HG03342 (cell line): ENCODE results near the gene EVA1C.
"Not testable (repeated sequence)": the region's sequence is repeated elsewhere in the genome, so short reads cannot be mapped to it uniquely, and the experiment has no call there.

Source experiments
- ATAC-seq: cut with Tn5 transposase; IDR thresholded peaks from one replicate; pipeline ENCODE4 v1.9.1; 2021; ENCODE audit warnings: mild to moderate bottlenecking, moderate library complexity; ENCODE audit not compliant: unreplicated experiment

The EVA1C gene

DNA sequence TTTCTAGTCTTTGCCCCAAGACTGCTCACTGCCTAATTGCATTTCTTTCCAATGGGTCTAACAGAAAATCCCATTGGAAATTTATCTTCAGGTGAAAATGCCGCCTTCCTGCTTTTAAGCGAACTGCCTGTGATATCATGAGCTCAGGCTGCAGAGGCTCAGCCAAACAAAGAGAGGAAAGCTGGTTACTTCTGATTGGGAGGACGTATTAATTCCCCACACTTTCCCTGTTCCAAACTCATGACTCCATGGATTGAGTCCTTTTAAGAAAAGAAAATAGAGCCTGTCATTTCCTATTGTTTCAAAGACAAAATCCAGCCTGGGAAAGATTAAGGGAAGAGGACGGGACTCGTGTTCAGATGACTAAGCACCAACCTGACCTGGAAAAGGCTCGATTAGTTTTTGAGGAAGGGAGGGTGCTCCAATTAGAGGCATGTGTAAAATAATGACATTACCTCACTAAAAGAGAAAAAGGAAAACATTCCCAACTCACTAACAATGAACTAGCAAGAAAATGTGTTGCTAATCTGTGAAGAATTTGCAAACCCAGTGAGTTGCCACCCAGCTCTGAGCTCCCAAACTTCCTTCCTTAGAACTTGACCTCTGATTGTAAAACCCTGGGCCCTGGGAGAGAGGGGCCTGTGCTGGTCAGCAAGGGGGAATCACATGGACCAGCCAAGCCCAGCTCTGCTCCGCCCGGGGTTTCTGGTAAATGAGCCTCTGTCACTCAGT lies 111.6 kb downstream of the EVA1C start:
- ATAC-seq: no peak

GRCh38 chr21:32525282-32525681 lies 112.8 kb downstream of the EVA1C start:
- ATAC-seq: no peak

DNA sequence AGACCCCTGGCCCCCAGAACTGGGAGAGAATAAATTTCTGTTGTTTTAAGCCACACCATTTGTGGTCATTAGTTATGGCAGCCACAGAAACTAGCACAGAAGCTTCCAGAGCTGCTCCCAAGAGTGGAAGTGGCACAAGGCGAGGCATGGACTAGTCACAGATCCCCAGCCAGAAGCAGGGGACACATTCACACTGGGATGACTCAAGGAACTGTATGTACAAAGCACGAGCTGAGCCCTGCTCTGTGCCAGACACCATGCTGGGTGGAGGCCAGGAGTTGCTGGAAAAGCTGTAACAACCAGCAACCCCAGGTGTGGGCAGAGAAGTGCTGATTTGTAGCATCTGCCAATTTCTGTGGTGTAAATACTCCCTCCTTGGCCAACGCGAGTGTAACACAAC lies 117.2 kb downstream of the EVA1C start:
- no peak for ATAC-seq

GRCh38 chr21:32530809-32531208 lies 118.3 kb downstream of the EVA1C start:
- not testable (repeated sequence) for ATAC-seq

- not testable (repeated sequence) for ATAC-seq
Observed at GRCh38 chr21:32531561-32531960, 119.1 kb downstream of the EVA1C start.

- ATAC-seq: no peak
Observed at GRCh38 chr21:32532636-32533035, 120.1 kb downstream of the EVA1C start.

DNA sequence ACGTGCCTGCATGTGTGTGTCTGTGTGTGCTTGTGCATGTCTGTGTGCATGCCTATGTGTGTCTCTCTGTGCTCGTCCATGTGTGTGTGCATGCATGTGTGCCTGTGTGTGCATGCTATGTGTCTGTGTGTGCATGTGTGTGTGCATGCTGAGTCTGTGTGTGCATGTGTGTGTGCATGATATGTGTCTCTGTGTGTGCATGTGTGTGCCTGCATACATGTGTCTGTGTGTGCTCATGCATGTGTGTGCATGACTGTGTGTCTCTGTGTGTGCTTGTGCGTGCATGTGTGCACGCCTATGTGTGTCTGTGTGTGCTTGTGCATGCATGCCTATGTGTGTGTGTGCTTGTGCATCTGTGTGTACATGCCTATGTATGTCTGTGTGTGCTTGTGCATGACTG lies 120.5 kb downstream of the EVA1C start:
- ATAC-seq: no peak

- no peak for ATAC-seq
Observed at GRCh38 chr21:32533611-32534010, 121.1 kb downstream of the EVA1C start.

GRCh38 chr21:32534113-32534512 lies 121.6 kb downstream of the EVA1C start:
- no peak for ATAC-seq

DNA sequence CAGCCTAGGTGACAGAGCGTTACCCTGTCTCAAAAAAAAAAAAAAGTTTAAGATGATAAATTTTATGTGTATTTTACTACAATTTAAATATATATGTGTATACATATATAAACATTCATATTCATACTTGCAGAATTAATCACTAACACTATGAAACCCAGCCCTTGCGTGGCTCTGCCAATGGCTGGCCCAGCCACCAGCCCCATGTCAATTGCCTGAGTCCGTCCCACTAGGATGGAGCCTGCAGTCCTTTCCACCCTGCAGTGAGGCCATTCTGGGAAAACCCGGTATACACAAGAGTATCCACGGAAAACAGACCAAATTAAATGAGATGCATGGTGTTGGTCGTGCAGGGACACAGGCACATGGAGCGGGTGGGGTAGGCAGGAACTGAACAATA lies 123.1 kb downstream of the EVA1C start:
- no peak for ATAC-seq

DNA sequence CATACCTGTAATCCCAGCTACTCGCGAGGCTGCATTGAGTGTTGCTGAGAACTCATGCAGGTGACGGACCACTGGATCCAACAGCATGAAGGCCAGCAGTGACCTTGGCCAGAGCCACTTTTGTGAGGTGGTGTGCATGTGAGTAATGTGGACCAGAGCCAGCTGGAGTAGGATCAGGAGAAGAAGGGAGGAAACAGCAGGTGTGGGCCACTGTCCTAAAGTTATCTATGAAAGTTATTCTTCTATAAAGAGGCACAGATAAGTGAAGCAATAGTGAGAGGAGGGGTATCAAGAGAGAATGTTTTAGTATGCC lies 125.0 kb downstream of the EVA1C start:
- no peak for ATAC-seq

DNA sequence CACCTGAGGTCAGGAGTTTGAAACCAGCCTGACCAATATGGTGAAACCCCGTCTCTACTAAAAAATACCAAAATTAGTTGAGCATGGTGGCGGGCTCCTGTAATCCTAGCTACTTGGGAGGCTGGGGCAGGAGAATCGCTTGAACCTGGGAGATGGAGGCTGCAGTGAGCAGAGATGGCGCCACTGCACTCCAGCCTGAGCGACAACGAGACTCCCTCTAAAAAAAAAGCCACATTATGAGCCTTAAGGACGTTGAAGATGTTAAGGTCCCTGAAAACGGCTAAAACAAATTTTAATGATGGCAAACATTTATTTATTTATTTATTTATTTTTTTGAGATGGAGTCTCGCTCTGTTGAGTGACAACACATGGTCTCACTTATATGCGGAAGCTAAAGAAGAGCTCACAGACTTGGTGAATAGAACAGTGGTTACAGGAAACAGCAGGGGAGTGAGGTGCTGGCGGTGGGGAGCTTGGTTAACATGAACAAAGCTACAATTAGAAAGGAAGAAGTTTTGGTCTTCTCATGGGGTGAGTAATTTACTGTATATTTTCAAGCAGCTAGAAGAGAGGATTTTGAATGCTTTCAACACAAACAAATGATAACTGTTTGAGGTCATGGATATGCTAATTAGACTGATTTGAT lies 125.8 kb downstream of the EVA1C start:
- no peak for ATAC-seq

GRCh38 chr21:32539378-32539777 lies 126.9 kb downstream of the EVA1C start:
- ATAC-seq: no peak

- ATAC-seq: not testable (repeated sequence)
Observed at GRCh38 chr21:32543056-32543455, 130.6 kb downstream of the EVA1C start.

GRCh38 chr21:32543975-32544374 lies 131.5 kb downstream of the EVA1C start:
- ATAC-seq: no peak

- no peak for ATAC-seq
Observed at GRCh38 chr21:32544697-32545096, 132.2 kb downstream of the EVA1C start.

DNA sequence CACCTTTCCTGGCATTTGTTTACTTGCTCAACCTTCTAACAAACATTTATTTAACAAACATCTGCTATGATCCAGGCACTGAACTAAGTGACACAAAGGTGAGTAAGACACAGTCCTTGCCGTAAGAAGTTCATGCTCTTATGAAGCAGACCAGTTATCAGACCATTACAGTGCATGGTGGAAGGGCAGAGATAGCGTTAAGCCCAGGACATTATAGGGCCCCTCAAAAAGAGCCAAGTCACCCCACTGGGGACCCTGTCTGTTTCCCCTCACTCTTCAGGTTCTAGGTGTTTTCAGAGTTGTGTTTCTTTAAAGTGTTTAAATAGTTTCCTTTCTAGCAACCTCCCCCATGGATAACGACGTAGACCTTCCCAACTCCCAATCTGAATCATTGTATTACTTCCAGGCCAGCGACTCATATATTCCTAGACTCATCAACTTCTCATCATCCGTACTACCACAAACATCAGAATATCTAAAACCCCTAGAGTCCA lies 133.5 kb downstream of the EVA1C start:
- ATAC-seq: no peak

DNA sequence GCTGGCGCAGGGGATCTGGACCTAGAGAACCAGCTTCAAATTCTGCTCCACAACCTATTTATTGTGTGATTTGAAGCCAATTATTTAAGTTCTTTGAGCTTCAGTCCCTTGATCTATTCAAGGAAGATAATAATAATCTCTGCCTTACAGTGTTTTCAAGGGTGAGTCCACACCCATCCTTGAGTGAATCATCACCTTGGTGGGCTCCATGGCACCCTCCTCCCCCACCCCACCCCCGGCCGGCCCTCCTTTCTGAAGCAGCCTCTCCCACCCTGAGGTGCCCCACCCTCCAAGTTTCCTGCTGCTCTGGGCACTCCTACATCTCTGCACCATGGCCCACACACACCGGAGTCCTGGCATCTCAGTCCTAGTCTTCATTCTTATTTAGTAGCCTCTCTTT lies 134.5 kb downstream of the EVA1C start:
- no peak for ATAC-seq

- ATAC-seq: no peak
Observed at GRCh38 chr21:32548978-32549377, 136.5 kb downstream of the EVA1C start.

DNA sequence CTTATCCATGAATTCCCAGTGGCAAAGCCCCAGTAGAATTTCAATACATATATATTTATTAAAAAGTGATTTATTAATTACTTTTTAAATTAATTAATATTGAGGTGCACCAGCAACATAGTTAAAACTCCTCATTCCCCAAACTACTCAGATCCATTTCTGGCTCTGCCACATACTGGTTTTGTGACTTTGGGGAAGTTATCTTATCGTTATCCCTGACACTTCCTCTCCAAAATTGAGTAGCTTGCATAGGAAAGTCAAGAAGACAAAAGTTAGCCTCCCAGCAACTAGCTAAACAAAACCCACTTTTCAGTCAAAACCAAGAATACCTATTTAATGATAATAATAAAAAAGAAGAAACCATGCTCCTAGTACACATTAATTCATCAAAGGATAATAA lies 136.9 kb downstream of the EVA1C start:
- ATAC-seq: no peak

GRCh38 chr21:32549886-32550285 lies 137.4 kb downstream of the EVA1C start:
- no peak for ATAC-seq

DNA sequence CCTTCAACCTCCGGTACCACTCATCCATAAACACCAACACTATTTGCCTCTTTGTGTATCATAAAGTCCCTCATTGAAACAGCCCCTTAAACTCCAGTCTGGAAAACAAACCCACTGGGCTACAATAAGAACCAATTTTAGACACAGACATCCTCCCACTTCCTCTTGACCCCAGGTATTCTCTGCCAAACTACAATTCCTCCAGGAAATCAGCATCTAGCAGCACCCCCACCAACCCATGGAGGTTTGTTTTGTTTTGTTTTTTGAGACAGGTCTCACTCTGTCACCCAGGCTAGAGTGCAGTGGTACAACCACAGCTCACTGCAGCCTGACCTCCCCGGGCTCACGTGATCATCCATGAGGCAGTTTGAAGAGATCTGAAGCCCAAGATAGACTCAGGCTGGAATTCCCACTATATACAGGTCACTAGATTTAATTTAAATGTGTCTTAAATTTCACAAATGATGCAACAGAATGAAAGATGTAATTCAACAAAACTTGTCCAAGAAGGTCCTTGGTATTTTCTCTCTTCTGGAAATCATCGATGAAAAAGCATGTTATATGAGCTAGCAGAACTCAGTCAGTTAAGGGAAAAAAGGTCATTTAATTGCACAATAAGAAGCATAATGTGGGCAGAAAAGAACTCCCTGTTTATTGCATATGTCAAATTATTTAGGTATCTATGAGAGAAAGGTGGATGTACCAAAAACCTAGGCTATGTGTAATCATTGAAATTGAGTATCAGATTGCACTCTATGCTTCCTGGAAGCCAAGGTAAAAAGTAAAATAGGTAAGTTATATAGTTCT lies 142.5 kb downstream of the EVA1C start:
- ATAC-seq: no peak
